ENCODE measurements around the gene KIF12. TPM values are rescaled to one million over a fixed set of nuclear protein-coding genes. Genes with fewer than 3 reads are reported as not detected.

The KIF12 gene
- total and polyA plus RNA-seq, 2 donors (not counting 3 experiments of a cell fraction or from before 2014, with no cell fraction given), result 0.46 to 0.97 TPM

- Histone ChIP-seq H3K4me1 (ENCODE audit: control insufficient read depth, extremely low read depth, insufficient read depth, low read length) (no peaks in the 10 kb centered on the region), H4K20me1 (replicated peaks; ENCODE audit: control insufficient read depth, extremely low read depth, insufficient read depth, low read length) (no peaks in the 10 kb centered on the region), H3K4me3 (replicated peaks in 1 of 3; ENCODE audit: insufficient read depth in 1 of 3, low read depth in 1 of 3, low read length in 3 of 3) (no peak overlapping the region), H3K9ac (replicated peaks; ENCODE audit: extremely low read depth, insufficient read depth, low read length) (no peak overlapping the region), H3K27ac (ENCODE audit: insufficient read depth, low read depth, low read length) (no peak overlapping the region), H2AFZ (ENCODE audit: low read depth, low read length) (no peak overlapping the region), H3K36me3 (ENCODE audit: control insufficient read depth in 2 of 2, extremely low read depth in 1 of 2, insufficient read depth in 2 of 2, low read length in 2 of 2) (no peaks in the 10 kb centered on the region), H3K27me3 (ENCODE audit: control insufficient read depth in 2 of 2, insufficient read depth in 2 of 2, low read length in 2 of 2) (peaks cover 5 to 15% of the 10 kb centered on the region in 2 experiments), H3K79me2 (ENCODE audit: control insufficient read depth, insufficient read depth, low read length) (no peaks in the 10 kb centered on the region), H3K9me1 (replicated peaks; ENCODE audit: control insufficient read depth, extremely low read depth, insufficient read depth, low read length) (no peaks in the 10 kb centered on the region), H3K9me3 (replicated peaks; ENCODE audit: control insufficient read depth, insufficient read depth, low read length) (no peaks in the 10 kb centered on the region), H3K4me2 (ENCODE audit: insufficient read depth, low read length) (no peak overlapping the region)
- TF ChIP-seq POLR2A (IDR thresholded peaks at IDR 0.05; ENCODE audit: low read depth, low read length) (no peak), GATA2 (IDR thresholded peaks at IDR 0.05; ENCODE audit: insufficient read depth, insufficient read length, low read depth, low read length) (no peak), MAX (IDR thresholded peaks at IDR 0.05; ENCODE audit: insufficient read depth, insufficient read length) (no peak), JUN (IDR thresholded peaks at IDR 0.05; ENCODE audit: borderline replicate concordance, insufficient read depth, insufficient read length, low read depth) (no peak), MYC (IDR thresholded peaks at IDR 0.05; ENCODE audit: low read depth, low read length) (no peak), EZH2 (IDR thresholded peaks at IDR 0.05; ENCODE audit: borderline replicate concordance, low read depth, low read length, severe bottlenecking) (no peak), CTCF (IDR thresholded peaks at IDR 0.05; ENCODE audit: extremely low read depth in 1 of 2, insufficient read depth in 1 of 2, low read depth in 1 of 2, low read length in 2 of 2) (no peak), POLR2AphosphoS5 (IDR thresholded peaks at IDR 0.05; ENCODE audit: insufficient read depth, low read depth, low read length) (no peak), FOS (IDR thresholded peaks at IDR 0.05; ENCODE audit: borderline replicate concordance, insufficient read depth, low read length) (no peak)
- ChIA-PET POLR2A (no interaction called here), CTCF (interaction anchor here (0.6 to 6.1 kb wide), 8 partner anchors 9 to 347 kb away, joined by 3 to 195 read pairs (median 26); partner anchors contain the start of gene COL27A1)
- FAIRE-seq (no peak), DNase-seq (ENCODE audit: low read depth, low spot score) (no peak)
- intact Hi-C loops (cut with micrococcal nuclease) (no loop called here), dilution Hi-C loops (cut with MboI; ENCODE audit: extremely low pct_ligation_motif_present, low sequenced_read_pairs) (loop anchor here (25.0 kb wide), 1 partner anchor 203 kb away; no protein-coding TSS in a partner anchor)
- BruUV-seq (replicated peaks), result no TSS peak
These were observed 14.6 kb downstream of the KIF12 start for GRCh38 chr9:114084282-114085073.
